ENCODE data around the gene MTMR10.

MTMR10 gene

DNA sequence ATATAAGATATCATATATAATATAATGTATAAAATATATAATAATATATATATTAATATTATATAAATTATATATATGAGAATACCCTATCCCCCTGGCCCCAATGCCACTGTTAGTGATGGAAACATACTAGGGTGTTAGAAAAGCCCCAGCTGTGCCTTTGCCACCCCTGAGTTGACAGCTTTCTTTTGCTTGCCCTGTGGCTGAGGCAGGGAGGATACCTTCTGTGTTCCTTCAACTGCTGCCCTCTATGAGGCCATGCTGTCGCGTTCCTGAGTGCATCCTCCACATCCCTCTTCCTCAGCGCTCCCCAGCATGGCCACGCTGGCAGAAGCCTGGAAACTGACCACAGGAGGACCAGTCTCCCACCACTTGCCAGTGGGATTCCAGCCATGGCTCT is 61.4 kb downstream of the MTMR10 start:
- Histone ChIP-seq H3K79me2 (ENCODE audit: insufficient read depth, low read length) (no peaks in the 10 kb centered on the region), H3K27ac (ENCODE audit: low read length) (no peak overlapping the region), H2AFZ (ENCODE audit: low read depth, low read length) (no peak overlapping the region), H3K9me3 (ENCODE audit: insufficient read depth, low read length, severe bottlenecking) (no peaks in the 10 kb centered on the region), H3K9ac (ENCODE audit: low read depth, low read length) (no peak overlapping the region), H3K4me2 (ENCODE audit: insufficient read depth, low read length) (no peak overlapping the region), H3K36me3 (ENCODE audit: insufficient read depth, low read length) (peaks cover 82% of the 10 kb centered on the region), H3K27me3 (ENCODE audit: insufficient read depth, low read length, poor library complexity) (no peaks in the 10 kb centered on the region), H3K4me1 (ENCODE audit: insufficient read depth, low read length) (no peaks in the 10 kb centered on the region), H3K4me3 (ENCODE audit: low read depth in 1 of 2, low read length in 2 of 2) (no peak overlapping the region), H4K20me1 (ENCODE audit: insufficient read depth, low read length) (no peaks in the 10 kb centered on the region)
- ATAC-seq (ENCODE audit: insufficient read depth, low read depth): no peak
- no peak for TF ChIP-seq EZH2 (IDR thresholded peaks at IDR 0.05; ENCODE audit: borderline replicate concordance, low read depth, low read length, severe bottlenecking)
- TF ChIP-seq, protein P1, sequence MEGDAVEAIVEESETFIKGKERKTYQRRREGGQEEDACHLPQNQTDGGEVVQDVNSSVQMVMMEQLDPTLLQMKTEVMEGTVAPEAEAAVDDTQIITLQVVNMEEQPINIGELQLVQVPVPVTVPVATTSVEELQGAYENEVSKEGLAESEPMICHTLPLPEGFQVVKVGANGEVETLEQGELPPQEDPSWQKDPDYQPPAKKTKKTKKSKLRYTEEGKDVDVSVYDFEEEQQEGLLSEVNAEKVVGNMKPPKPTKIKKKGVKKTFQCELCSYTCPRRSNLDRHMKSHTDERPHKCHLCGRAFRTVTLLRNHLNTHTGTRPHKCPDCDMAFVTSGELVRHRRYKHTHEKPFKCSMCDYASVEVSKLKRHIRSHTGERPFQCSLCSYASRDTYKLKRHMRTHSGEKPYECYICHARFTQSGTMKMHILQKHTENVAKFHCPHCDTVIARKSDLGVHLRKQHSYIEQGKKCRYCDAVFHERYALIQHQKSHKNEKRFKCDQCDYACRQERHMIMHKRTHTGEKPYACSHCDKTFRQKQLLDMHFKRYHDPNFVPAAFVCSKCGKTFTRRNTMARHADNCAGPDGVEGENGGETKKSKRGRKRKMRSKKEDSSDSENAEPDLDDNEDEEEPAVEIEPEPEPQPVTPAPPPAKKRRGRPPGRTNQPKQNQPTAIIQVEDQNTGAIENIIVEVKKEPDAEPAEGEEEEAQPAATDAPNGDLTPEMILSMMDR (IDR thresholded peaks at IDR 0.05; ENCODE audit: borderline replicate concordance, extremely low read depth, low read length, poor library complexity, severe bottlenecking): no peak
- DNase-seq: no peak

DNA sequence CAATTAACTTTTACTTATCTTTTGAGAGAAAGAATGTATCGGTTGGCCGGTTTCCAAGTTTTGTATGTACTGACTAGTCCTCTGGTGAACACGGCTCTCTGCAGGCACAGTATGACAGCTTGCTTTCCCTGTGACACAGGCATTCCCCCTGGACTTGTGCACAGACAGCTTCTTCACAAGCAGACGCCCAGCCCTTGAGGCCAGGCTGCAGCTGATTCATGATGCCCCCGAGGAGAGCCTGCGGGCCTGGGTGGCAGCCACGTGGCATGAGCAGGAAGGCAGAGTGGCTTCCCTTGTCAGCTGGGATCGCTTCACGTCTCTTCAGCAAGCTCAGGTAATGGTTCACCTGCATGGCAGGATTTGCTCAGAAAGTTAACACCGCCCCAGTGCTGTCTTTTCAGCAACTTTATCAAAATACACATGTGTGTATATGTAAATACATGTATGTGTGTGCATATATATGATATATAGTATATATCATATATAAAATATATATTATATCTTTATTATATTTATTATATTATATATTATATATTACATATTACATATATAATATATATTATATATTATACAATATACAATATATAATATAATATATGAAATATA is 62.3 kb downstream of the MTMR10 start:
- Histone ChIP-seq H3K9ac (ENCODE audit: low read depth, low read length) (no peak overlapping the region), H3K36me3 (ENCODE audit: insufficient read depth, low read length) (peaks cover 82% of the 10 kb centered on the region), H3K27me3 (ENCODE audit: insufficient read depth, low read length, poor library complexity) (no peaks in the 10 kb centered on the region), H3K4me2 (ENCODE audit: insufficient read depth, low read length) (no peak overlapping the region), H3K79me2 (ENCODE audit: insufficient read depth, low read length) (no peaks in the 10 kb centered on the region), H4K20me1 (ENCODE audit: insufficient read depth, low read length) (no peaks in the 10 kb centered on the region), H3K27ac (ENCODE audit: low read length) (no peak overlapping the region), H3K4me1 (ENCODE audit: insufficient read depth, low read length) (no peaks in the 10 kb centered on the region), H3K9me3 (ENCODE audit: insufficient read depth, low read length, severe bottlenecking) (no peaks in the 10 kb centered on the region), H3K4me3 (ENCODE audit: low read depth in 1 of 2, low read length in 2 of 2) (no peak overlapping the region), H2AFZ (ENCODE audit: low read depth, low read length) (no peak overlapping the region)
- ATAC-seq (ENCODE audit: insufficient read depth, low read depth) (no peak; the same call in 2 of the 3 replicates), DNase-seq (no peak)
- TF ChIP-seq EZH2 (IDR thresholded peaks at IDR 0.05; ENCODE audit: borderline replicate concordance, low read depth, low read length, severe bottlenecking): no peak
- TF ChIP-seq, protein P1 (IDR thresholded peaks at IDR 0.05; ENCODE audit: borderline replicate concordance, extremely low read depth, low read length, poor library complexity, severe bottlenecking): no peak

DNA sequence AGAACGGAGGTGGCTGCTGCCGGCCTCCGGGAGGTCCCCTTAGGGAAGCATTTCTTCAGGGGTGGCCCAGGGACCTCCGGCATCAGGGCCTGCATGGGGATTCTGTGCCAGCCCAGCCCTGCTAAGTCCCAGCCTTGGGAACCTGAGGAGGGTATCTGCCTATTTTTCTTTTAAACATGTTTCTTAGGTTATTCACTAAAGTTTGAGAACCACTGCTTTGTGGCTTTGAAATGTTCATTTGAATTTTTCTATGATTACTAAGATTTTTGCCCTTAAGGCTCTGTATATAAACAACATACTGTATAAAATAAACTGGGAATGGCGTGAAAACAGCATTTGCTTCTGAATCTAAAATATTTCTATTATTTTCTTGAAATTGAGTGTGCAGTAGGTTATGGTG is 63.4 kb downstream of the MTMR10 start:
- Histone ChIP-seq H3K36me3 (ENCODE audit: insufficient read depth, low read length) (peaks cover 82% of the 10 kb centered on the region), H3K4me2 (ENCODE audit: insufficient read depth, low read length) (no peak overlapping the region)

More for the DNA sequence above, 63.4 kb downstream of the MTMR10 start:
- Histone ChIP-seq H3K4me1 (ENCODE audit: insufficient read depth, low read length) (no peaks in the 10 kb centered on the region), H3K27me3 (ENCODE audit: insufficient read depth, low read length, poor library complexity) (no peaks in the 10 kb centered on the region), H3K9ac (ENCODE audit: low read depth, low read length) (no peak overlapping the region), H3K9me3 (ENCODE audit: insufficient read depth, low read length, severe bottlenecking) (no peaks in the 10 kb centered on the region), H3K27ac (ENCODE audit: low read length) (no peak overlapping the region), H2AFZ (ENCODE audit: low read depth, low read length) (no peak overlapping the region), H3K4me3 (ENCODE audit: low read depth in 1 of 2, low read length in 2 of 2) (no peak overlapping the region), H4K20me1 (ENCODE audit: insufficient read depth, low read length) (no peaks in the 10 kb centered on the region), H3K79me2 (ENCODE audit: insufficient read depth, low read length) (no peaks in the 10 kb centered on the region)
- DNase-seq: no peak
- no peak for TF ChIP-seq EZH2 (IDR thresholded peaks at IDR 0.05; ENCODE audit: borderline replicate concordance, low read depth, low read length, severe bottlenecking)
- TF ChIP-seq, protein P1 (IDR thresholded peaks at IDR 0.05; ENCODE audit: borderline replicate concordance, extremely low read depth, low read length, poor library complexity, severe bottlenecking): no peak
- ATAC-seq (ENCODE audit: insufficient read depth, low read depth): 0 out of 3 replicates have a peak, but pooled peaks have one; percentile 5

All from DND-41 (cell line).